Kidney glomerular epithelial cell (primary cell): ENCODE data around the gene ZCCHC2.

ENCODE experiments used
- DNase-seq: peaks from one replicate; lab custom pipeline; 2025; lab: John Stamatoyannopoulos, UW

ZCCHC2 gene

DNA sequence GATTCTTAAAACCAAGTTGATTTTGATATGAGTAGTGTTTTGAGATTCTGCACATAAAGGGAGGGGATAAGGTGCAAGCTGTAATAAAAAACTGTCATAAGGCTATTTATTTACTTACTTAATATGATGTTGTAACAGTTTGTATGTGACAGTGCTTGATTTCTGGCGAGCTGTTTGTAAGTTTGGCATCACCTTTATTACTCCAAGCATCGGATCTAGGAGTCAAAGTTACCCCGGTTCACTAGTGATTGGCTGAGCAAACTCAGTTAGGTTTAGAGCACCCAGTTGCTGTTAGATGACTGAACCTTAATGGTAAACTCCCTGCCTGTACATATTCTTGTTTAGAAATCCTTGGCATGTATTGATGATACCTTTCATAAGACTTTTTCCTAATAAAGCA lies 16.1 kb downstream of the ZCCHC2 start:
- no peak for DNase-seq

DNA sequence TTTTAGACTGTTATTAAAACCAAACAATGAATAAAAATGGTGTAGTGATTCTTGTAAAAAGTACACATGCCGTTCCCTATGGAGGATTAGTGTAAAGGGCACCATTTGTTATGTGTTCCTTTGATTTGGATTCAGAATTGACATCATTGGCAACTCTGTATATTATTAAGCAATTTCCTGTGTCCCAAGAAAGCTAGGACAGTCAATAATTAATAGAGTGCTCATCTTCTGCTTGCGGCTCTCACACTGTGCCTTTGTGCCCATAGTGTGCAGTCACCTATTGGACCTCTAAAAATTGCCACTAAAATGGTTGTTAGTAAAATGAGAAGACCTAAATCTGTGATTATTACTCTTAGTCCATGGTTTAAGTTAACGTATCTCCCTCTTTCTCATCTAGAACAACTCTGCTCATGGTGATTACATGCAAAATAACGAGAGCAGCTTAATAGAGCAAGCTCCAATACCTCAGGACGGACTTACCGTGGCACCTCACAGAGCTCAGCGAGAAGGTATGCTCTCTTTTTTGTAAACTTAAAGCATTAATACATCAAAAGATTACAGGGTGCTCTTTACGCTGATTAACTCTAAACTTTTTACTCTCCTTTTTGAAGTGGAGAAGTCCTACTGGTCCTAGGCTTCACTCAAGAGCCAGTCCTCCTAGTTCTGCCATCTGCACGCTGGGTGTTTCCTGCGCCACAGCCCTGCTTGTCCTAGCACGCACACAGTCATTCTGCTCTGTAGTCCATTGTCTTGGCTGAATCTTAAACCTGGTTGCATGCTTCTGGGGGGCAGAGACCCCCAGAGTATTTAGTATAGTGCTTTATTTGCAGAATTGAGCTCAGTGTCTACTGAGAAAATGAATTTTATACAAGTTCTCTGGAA lies 16.7 kb downstream of the ZCCHC2 start:
- no peak for DNase-seq

DNA sequence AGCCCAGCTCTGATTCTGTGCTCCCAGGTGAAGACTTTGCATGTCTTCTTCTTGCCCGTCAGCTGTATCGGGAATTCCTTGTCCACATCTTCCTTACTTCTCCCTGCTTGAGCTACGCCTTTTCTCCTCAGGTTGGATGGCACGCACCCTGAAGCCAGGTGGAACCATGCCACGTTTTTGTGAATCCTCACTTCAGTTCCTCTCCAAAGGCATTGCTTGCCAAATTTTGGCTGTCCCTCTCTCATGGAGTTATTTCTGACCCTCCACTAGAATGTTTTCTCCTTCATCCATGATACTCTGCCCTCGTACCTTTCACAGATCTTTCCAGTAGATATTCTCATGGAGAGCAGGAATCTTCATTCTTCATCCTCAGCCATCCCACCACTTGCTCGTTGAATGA lies 20.2 kb downstream of the ZCCHC2 start:
- no peak for DNase-seq

DNA sequence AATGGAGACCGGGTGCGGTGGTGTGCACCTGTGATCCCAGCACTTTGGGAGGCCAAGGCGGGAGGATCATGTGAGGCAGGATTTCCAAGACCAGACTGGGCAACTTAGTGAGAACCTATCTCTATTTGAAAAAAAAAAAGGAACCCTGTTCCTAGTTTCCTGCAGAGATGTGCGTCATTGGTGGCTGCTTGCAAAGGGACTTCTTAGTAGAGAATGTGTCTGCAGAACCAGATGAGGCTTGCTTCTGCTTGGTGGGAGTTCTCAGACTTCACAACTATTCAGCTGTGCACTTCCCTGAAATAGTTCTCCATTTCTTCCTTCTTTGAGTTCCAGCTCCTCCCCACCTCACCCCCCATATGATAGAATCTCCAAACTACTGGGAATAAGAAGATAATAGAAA lies 22.3 kb downstream of the ZCCHC2 start:
- no peak for DNase-seq

DNA sequence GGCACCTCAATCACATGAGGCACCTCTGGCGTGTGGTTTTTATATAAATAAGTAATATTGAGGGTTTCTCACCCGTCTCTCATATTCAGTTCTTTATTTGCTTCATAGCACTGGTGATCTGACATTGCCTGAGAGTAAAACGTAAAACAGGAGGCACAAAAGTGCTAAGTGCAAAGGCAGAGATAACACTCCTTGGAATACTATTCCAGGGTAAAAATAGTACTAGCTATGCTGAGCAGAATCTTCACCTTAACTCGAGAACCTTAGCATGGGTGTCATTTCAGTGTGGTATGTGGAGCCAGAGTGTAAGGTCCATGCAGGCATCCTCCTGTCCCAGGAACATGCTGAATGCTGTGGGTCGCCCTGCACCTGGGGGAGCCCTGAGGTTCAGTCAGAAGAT lies 26.9 kb downstream of the ZCCHC2 start:
- DNase-seq = no peak

DNA sequence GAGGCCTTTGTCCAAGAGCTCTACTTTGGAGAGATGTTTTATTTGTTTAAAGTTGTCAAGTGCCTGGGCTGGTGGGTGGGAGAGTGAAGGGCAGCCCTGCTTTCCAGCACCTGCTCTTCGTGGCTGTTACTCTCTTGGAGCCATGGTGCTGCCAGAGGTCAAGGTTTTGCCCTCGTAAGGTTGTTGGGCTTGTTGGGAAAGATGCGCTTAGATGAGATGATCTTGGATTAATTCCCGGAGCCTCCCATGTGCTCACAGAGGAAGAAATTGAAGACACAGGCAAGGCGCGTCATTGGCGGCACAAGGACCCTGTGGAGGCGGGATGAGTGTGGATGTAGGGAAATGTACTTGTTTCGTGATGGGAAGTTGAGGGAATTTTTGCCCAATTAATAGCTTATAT lies 27.9 kb downstream of the ZCCHC2 start:
- no peak for DNase-seq

DNA sequence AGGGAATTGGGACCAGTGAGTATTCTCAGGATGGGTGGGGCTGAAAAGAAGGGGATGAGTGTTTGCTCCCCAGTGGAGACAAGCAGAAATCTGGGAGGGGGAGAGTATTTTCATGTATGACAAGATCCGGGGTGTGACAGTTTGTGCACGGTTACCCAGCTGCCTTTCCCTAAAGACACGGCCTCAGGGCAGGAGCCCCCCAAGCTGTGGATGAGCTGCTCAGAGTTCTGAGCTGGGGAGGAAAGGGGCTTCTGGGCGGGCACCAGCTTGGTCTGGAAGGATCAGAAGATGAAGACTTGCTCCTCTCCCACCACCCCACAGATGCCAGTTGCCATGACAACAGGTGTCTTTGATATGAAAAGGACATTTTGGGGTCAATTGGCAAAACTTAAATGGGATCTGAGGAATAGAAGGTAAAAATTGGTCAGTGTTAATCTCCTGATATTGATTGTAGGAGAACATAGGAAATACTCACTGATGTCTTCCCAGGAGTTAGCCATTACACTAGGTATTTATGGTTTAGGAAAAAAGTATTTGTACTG lies 29.2 kb downstream of the ZCCHC2 start:
- DNase-seq = no peak

DNA sequence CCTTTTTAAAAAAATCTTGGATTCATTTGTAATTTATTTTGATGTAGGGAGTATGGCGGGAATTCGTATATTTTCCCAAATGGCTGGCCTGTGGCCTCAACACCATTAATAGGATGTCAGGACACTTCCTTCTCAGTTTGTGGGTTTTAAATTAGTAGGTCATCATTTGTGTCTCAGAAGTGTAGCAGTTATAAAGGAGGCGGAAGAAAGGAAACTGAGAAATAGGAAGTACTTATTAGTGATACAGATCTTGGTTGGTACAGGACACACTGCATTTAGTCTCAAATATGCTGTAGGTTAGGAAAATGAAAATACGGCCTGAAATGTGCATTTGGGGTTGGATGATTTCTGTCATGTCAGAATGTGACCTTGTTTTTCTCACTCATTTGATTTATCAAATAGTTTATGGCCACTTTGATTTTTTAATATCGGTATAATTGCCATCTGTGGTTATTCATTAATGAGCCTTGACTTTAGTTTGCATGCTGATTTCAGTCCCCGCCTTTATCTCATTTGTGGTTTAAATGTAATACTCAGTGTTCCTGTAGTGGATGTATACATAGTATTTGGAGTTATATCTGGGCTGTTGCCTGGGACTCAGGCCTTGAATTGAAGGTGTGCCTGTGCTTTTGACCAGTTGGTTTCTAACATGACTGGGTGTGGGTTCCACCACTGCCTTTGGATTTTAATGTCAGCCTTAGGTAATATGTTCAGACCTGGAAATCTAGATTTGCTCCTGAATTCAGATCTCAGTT lies 31.4 kb downstream of the ZCCHC2 start:
- DNase-seq = no peak

DNA sequence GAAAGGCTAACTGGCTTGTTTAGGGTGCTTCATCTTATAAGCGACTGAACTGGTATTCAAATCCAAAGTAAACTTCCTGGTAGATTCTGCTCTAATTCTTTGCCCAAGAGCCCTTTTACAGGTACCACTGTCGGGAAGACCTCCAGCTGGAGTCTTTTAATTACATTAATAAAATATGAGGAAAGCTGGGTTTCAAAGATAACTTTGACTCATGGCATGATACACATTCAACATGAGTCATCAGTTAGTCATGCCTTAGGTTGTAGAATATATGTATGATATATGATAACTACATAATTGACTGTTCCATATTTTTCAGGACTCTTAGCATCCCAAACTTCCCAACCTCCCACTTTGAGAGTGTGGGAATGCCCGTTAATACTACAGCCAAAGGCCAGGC lies 32.3 kb downstream of the ZCCHC2 start:
- DNase-seq = no peak

DNA sequence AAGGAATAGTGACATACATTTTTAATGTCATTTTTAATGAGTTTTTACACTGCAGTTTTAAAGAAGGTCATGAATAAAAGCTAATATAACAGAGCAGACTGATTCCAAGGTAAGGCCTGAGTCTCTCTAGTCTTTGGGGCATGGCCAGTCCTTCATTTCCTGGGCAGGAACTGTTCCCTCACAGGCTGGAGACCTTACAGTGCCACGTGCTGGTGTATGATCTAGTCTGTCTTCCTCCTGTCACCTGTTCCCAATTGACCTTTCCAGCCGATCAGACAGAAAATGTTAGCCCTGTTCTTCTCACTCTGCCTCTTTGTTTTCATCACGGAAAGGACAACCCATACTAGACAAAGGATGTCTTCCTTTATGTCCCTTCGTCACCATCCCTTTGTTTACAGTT lies 33.6 kb downstream of the ZCCHC2 start:
- DNase-seq = no peak

DNA sequence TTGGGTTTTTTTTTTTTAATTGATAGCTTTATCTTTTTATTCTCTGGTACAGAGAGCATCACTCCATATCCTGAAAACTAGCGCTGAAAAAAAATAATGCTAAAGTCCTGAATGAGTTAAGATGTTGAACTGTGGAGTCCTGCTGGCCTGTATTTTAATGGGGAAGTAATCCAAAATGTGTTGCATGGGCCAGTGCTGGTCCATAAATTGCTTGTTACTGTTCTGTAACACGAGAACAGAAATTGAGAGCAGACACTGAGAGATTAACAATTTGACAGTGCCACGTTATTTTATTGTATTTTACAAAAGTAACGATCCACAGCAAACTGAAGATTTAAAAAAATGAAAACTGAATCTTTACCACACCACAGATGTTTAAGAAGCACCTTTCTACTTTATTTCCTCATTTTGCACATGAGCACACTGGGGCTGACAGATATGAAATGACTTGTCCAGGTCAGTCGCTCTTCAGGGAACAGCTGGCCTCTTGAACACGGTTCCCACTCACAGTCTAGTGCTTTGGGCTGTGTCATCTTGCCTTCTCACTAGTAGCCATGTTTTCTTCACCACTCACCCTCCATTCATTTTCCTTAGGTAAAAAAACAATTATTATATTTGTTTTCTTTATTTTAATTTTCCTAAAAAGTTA lies 35.3 kb downstream of the ZCCHC2 start:
- DNase-seq = no peak

DNA sequence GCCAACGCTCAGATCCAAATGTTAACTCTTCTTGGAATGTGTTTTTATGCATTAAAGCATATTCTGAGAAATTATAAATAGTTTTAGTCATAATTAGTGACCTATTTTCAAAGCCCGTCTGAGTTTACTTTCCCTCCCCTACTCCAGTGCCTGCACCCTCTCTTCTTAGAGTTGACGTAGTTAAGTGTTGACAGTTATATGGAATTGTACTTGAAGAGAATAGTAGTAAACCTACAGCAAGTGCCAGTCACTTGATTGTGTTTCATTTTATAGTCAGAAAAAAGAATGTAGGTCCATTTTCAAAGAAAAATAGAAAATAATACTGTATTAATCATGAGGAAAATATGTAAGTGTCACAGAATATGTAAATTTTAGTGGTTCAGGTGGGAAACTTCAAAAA lies 41.2 kb downstream of the ZCCHC2 start:
- no peak for DNase-seq

DNA sequence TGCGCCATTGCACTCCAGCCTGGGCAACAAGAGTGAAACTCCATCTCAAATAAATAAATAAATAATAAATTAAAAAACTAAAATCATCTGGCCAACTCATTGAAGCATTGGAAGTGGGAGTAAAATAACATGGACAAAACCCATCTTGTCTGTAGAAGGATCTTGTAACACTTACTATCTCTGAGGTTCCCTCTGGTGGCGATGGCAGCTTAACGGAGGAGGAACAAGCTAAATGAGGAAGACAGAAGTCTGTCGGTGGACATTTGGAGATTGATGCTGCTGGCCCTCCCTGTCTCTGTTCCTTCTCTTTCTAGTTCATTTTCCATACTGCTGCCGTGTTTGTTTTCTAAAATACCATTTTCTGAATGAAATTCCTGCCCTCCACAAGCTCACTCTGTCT lies 43.4 kb downstream of the ZCCHC2 start:
- DNase-seq = no peak

DNA sequence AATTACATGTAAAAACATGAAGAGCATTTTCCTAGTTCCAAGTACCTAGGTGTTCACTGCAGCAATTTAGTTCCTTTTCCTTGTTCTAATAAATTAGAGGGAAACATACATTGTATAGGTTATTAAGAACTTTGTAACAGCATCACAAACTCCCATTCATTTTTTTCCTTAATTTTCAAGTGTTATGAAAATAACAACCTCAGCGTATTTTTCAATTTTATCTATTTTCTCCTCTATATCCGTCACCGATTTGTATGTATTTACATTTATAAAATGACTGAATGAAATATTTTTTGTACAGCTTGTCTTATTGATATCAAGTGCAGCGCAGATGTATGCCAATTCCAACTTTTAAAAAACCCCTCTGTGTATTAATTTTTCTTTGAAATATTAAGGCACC lies 44.0 kb downstream of the ZCCHC2 start:
- no peak for DNase-seq

DNA sequence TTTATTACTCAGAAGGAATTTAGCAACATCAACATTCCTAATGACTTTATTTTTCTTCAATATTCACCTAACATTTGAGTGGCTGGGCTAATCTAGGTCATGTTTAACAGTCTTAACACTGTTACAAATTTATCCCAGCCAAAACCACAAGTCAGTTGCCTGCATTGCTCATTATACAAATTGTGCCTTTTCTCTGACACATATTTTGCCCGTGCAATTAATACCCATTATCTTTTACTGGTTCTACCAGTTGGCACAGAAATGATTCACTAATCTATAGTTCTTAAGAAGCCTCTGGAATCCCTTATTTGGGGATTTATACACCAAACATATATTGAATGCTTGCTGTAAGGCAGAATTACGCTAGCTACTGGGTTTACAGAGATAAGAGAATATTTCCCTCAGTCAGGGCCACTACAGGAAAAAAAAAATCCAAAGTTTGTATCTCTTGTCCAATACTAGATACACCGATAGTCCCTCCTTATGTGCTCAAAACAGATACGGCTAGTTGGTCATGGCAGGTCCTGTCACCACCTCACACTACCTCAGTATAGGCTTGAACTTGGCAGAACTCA lies 46.3 kb downstream of the ZCCHC2 start:
- DNase-seq = no peak

DNA sequence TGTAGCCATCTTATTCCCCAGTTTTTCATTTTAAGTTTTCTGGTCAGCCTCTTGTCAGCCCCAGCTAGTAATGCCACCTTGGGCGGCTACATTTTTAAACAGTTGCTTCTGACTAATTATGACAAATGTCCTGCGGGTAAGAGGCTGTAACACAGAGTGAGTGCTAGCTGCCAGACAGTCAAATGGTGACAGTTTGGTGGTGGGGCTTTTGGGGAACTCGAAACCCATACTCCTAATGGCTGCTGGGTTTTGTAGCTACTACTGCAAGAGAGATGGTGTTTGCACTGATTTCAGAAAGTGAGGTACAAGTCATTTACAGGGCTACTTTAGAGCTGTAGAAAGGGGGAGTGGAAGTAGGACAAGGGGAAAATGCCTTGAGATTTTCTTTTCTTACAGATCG lies 48.2 kb downstream of the ZCCHC2 start:
- no peak for DNase-seq

DNA sequence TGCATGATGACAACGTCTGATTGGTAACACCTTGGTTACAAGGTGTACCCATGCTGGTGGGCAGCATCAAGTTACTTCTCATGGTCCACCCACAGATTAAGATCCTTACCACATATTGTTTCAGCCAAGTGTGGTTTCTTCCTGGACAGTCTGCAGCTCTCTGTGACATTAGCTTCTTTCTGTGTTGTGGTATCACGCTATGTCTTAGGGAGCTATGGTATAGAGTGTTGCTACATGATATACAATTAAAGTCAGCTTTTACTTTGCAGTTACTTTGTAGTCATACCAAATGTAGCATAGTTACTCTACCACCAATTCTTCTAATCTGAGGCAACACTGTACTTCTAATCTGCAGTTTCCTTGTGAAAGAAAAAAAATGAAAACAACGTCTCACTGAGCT lies 48.8 kb downstream of the ZCCHC2 start:
- DNase-seq = no peak

DNA sequence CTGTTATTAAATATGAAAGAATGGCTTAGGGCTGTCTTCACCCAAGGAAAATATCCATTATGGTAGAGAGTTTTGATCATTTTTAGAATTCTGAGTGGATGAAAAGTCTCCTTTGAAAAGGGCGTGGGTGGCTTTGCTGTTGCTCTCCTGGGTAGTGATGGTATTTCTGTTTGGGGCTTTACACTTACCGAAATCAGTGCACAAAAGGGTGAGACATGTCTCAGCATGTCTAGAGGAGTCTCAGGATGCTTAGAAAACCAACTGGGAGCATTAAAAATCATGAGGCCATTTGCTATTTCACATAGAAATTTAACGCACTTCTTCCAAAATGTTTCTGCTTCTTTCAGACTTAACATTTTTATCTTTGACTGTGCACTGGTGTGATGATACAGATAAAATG lies 49.6 kb downstream of the ZCCHC2 start:
- DNase-seq = no peak

DNA sequence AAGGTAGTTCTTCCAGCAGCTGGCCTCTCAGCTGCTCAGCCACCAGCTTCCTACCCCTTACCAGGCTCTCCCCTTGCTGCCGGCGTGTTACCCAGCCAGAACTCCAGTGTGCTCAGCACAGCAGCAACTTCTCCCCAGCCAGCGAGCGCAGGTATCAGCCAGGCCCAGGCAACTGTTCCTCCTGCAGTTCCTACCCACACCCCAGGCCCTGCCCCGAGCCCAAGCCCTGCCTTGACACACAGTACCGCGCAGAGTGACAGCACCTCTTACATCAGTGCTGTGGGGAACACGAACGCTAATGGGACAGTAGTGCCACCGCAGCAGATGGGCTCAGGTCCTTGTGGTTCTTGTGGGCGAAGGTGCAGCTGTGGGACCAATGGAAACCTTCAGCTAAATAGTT lies 52.0 kb downstream of the ZCCHC2 start:
- DNase-seq = no peak

DNA sequence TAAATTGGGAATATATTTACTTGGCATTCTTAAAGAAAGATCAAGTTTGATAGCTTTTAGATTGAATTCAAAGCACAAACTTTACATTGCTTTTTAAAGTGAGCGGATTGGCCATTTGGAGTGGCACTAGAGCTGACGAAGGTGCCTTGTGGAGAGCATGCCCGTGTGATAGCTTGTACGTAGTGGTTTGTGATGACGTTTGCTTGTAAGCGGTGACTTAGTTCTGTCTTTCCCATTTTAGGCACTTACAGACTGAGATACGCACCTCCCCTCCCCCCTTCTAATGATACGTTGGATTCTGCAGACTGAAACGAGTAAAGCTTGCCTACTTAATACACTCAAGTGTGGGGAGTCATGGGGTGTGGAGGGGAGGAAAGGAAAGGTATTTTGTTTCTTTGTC lies 53.4 kb downstream of the ZCCHC2 start:
- DNase-seq = no peak

DNA sequence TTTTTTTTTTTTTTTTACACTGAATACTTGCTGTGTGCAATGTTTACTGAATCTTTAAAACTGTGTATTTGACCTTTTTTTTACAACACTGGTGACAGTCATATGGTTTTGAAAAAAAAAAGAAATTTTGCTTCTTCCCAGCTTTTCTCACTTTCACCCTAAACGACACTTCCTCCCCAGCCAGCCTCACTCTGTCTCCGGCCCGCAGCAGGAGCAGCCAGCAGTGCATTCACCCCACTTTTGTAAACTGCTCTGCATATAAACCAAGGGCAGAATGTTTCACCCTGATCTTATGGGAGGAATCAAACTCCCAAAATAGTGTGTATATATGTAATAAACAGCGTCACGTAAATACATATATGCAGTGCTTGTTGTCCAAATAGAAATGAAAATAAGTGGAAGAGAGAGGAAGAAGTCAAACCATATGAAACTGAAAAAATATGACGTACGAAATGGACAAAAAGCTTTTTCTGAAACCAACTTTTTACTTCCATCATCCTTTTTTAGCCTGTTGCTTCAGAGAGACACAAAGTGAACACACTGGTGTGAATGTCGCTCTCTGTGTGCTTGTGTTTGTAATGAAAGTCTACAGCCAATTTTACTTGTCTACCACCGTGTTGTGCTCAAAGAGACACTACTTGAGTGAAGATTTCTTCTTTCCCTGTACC lies 54.2 kb downstream of the ZCCHC2 start:
- DNase-seq = no peak

DNA sequence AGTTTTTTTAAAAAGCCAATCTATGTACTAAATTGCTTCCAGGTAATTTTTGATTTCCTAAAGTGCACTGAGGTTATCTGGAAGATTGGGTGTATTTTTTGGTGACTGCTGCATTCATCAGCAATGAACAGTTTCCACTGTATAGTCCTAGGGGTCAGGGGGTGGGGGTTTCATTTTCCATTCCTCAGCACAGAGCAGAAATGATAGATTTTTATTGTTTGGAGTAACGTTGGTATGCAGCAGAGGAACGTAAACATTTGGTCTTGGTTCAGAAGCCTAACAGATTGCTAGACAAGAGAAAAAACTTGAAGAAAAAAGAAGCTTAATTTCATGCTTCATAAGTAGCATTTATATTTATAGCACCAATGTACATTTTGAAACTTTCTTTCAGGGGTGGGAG lies 54.9 kb downstream of the ZCCHC2 start:
- no peak for DNase-seq
